ENCODE results near the gene CIBAR2.
A peak's percentile ranks its signal among the peaks of the same experiment; 100 is the strongest.
"Not testable (repeated sequence)": the region's sequence is repeated elsewhere in the genome, so short reads cannot be mapped to it uniquely, and the experiment has no call there.

The CIBAR2 gene

DNA sequence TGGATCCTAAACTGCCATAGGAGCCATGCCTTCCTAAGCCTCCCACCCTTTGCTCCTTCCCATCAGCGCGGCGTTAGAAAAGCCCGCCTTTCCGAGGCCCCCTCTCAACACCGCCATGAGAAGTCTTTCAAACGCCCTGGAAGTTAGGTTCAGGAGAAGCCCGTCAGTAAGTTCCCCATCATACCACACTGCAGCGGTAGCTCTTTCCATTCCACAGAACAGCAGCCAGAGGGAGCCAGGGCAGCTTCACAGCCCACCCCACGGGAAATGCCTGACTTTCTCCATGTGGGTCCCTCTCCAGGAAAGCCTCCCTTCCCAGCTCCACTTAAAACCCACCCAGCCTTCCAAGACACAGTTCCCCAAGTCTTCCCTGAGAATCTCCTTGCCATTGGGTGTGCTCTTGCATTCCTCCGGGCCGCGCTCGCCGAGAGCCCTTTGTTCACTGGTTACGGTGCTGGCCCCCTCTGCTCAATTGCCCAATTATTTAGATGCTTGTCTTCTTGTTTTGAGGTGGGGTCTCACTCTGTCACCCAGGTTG is 56.0 kb downstream of the CIBAR2 start:
- DNase-seq: peak; percentile 68

DNA sequence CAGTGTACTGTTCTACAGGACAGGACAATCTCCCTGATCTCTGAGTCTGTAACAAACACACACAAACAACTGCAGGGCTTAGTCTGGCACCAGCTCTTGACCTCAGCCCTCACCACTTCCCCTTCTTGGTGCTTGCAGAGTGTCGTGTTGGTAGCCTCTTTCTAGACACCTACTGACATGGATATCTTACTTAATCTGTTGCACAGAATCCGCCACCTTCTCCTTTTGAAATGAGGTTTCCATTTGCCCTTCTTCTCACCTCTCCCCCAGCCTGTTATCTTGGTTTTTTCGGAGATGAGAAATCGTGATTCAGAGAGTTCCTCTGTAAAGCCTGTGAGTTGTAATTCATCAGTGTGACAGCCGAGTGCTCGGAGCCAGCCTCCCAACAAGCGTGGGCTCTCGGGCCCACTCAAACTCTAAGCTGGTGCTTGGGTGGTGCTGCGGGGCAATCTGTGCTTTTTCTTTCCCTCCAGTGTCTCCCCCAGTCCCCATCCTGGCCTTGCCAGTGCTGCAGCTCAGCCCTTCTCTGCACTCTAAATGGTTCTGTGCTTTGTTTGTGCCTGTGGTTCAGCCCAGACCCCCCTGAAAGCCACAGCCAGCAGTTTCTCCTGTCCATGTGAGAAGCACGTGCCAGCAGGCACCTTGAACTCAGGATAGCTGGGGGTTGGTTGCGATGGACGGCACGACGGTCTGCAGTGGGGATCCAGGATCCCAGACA is 56.6 kb downstream of the CIBAR2 start:
- peak; percentile 58 for DNase-seq

DNA sequence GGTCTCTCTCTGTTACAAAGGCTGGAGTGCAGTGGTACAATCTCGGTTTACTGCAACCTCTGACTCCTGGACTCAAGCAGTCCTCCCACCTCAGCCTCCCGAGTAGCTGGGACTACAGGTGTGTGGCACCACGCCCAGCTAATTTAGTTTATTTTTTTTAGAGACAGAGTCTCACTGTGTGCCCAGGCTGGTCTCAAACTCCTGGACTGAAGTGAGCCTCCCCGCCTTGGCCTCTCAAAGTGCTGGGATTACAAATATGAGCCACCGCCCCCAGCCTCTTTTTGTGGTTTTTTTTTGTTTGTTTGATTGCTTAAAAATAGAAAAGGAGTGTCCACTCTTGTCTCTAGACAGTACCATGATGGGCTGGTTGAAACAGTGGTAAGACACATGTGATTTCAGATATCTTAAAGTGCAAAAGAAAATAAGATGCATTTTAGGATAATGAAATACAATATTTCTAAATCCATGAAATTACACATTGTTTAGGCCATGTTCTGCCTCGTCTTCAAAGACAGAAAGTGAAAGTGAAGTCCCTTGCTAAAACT is 57.3 kb downstream of the CIBAR2 start:
- no peak for DNase-seq

DNA sequence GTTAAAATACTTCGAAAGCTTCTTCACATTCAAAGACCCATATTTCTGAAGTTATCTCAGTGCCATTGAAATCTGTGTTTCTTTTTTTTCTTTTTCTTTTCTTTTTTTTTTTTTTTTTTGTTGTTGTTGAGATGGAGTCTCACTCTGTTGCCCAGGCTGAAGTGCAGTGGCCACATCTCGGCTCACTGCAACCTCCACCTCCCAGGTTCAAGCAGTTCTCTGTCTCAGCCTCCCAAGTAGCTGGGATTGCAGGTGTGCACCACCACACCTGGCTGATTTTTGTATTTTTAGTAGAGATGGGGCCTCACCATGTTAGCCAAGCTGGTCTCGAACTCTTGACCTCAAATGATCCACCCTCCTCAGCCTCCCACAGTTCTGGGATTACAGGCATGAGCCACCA is 58.0 kb downstream of the CIBAR2 start:
- not testable (repeated sequence) for DNase-seq

DNA sequence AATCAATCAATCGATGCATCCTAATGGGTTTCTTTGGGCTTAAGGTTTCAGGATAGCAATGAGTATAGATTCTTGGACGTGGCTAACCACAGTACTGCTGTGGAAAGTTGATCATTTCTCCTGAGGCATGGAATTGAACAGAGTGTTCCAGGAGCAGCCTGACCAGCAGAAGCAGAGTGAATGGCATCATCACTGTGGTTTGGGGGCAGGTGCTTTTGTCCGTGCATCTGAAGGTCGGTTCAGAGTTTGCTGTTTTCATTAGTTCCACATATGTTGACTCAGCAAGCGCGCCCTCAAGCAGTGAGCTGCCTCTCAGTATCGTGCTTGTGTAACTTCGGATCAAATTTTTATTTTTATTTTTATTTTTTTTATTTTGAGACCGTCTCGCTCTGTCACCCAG is 59.7 kb downstream of the CIBAR2 start:
- DNase-seq: no peak

DNA sequence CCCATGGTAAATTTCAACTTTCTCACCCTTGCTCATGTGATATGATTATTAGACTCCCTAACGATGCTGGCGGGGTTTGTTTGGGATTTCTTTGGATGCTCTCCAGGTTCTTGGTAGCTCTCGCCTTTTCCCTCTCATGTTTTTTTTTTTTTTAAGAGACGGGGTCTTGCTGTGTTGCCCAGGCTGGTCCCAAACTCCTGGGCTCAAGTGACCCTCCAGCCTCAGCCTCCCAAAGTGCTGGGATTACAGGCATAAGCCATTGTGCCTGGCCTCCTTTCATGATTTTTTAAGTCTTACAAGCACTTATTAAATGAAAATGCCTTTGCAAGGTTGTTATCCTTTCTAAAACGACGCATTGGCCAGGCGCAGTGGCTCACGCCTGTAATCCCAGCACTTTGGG is 60.6 kb downstream of the CIBAR2 start:
- DNase-seq: no peak

DNA sequence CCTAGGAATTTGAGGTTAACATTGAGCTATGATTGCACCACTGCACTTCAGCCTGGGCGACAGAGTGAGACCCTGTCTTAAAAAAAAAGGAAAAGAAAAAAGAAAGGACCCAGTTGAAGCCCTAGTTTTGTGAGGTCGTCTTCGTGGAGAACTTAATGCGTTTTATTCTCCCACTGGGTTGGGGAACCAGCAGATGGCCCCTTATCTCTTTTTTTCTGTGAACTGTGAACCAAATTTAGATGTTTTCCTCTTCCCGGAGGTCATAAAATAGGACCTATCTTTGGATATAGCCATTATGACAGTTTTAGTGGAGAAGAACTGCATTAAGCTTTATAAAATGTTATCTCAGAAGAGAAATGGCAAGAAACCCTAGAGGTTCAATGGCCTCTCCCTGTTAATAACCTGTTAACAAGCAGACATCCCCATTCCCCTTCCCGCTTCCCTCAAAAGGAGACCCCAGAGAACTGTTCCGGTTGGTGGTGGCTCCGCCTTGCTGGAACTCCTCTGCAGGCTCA is 61.1 kb downstream of the CIBAR2 start:
- DNase-seq: no peak

DNA sequence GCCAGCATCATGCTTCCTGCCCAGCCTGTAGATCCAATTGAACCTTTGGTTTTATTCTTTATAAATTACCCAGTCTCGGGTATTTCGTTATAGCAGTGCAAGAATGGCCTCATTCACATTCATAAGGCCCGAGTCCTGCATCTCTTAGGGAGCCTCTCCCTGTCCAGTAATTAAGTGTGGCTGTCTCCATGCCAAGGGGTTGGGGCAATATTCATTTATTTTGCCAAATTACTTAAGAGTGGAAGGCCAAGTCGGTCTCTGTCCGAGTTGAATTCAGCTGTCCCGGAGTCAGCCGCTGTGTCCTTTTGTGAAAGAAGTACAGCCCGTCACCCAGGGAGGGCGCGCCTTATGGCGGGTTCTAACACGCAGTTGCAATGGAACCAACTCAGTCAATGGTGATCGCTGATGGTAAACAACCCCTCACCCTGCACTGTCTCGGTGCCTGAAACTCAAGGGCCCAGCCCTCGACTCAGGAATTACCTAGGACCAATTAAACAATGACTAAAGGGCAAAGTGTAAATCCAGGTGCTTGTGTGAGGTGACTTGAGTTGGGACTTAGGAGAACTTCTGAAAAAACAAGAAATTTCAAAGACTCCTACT is 62.5 kb downstream of the CIBAR2 start:
- DNase-seq: no peak

DNA sequence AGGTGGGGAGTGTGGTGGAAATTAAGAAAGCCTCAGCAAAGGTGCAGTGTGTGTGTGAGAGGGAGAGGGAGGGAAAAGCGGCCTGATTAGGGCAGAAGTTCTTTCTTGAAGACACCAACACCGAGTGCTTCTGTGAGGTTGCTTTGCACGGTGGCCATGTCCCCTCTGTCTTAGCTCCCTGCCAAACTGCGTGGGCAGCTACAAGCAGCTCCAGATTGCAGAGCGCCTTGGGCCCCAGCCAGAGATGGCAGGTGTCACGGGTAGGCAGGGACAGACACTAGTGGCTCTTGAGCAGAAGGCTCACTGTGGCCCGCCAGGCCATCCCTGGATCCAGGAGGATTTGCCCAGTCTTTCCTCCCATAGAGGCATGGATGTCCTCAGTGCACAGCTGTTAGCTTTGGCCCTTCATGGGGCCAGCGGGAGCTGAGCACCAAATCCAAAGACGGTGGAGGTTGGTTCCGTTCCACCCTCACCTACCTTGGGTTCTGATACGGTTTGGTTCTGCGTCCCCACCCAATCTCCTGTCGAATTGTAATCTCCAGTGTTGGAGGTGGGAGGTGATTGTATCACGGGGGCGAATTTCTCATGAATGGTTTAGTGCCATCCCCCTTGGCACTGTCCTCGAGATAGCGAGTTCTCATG is 63.2 kb downstream of the CIBAR2 start:
- DNase-seq: no peak

Measured in islet precursor cell (in vitro differentiated cells).